ENCODE results near the gene CDC42.

DNA sequence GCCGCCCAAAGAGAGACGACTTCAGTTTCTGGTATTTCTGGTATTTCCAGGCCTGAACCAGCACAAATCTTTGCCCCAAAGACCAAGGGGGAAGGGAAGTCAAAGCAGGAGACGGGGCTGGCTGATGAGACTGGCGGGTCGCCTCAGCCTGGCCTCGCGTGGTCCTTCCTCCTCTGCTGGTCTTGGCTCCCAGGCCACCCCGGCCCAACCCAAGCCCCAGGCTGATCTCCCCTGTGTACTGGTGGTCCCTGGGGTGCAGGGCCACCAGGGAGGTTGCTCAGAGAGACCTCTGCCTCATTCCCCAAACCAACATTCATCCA, 70.5 kb downstream of the CDC42 start:
- TF ChIP-seq, protein P1, sequence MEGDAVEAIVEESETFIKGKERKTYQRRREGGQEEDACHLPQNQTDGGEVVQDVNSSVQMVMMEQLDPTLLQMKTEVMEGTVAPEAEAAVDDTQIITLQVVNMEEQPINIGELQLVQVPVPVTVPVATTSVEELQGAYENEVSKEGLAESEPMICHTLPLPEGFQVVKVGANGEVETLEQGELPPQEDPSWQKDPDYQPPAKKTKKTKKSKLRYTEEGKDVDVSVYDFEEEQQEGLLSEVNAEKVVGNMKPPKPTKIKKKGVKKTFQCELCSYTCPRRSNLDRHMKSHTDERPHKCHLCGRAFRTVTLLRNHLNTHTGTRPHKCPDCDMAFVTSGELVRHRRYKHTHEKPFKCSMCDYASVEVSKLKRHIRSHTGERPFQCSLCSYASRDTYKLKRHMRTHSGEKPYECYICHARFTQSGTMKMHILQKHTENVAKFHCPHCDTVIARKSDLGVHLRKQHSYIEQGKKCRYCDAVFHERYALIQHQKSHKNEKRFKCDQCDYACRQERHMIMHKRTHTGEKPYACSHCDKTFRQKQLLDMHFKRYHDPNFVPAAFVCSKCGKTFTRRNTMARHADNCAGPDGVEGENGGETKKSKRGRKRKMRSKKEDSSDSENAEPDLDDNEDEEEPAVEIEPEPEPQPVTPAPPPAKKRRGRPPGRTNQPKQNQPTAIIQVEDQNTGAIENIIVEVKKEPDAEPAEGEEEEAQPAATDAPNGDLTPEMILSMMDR (IDR thresholded peaks at IDR 0.05; ENCODE audit: poor library complexity, severe bottlenecking): no peak
- TF ChIP-seq POLR2AphosphoS5 (IDR thresholded peaks at IDR 0.05) (no peak), REST (IDR thresholded peaks at IDR 0.05; ENCODE audit: borderline replicate concordance) (no peak), EZH2 (IDR thresholded peaks at IDR 0.05; ENCODE audit: borderline replicate concordance, insufficient read depth, low read length, poor library complexity, severe bottlenecking) (no peak), TAF1 (IDR thresholded peaks at IDR 0.05; ENCODE audit: low read depth) (no peak)

All from neural cell (in vitro differentiated cells).